Muscle layer of duodenum (tissue), 2 donors: ENCODE measurements around the gene FRMPD4.

Experiments used
- H3K27ac ChIP-seq: one replicate; pipeline ENCODE4 v1.7.0; 2013; ENCODE audit warnings: mild to moderate bottlenecking, low read length
- H3K27me3 ChIP-seq: one replicate; pipeline ENCODE4 v1.7.0; 2013; ENCODE audit warnings: low read depth, mild to moderate bottlenecking, control low read depth, low read length
- H3K36me3 ChIP-seq, 2 donors: one replicate each; pipeline ENCODE4 v1.7.0; 2013; ENCODE audit warnings: low read length in 2 of 2, control low read depth in 1 of 2, mild to moderate bottlenecking in 1 of 2; ENCODE audit not compliant: insufficient read depth in 2 of 2, control insufficient read depth in 1 of 2
- H3K4me1 ChIP-seq, 2 donors: one replicate each; pipeline ENCODE4 v1.7.0; 2013; ENCODE audit warnings: low read length in 2 of 2, mild to moderate bottlenecking in 2 of 2, control low read depth in 1 of 2, moderate library complexity in 1 of 2; ENCODE audit not compliant: insufficient read depth in 2 of 2, control insufficient read depth in 1 of 2
- H3K4me3 ChIP-seq, 2 donors: one replicate each; pipeline ENCODE4 v1.7.0; 2013; ENCODE audit warnings: low read length in 2 of 2, low read depth in 1 of 2, mild to moderate bottlenecking in 1 of 2
- H3K9me3 ChIP-seq, 2 donors: one replicate each; pipeline ENCODE4 v1.7.0; 2013; ENCODE audit warnings: low read length in 2 of 2, control low read depth in 1 of 2, mild to moderate bottlenecking in 1 of 2; ENCODE audit not compliant: control insufficient read depth in 1 of 2
- donor health status: healthy.

The FRMPD4 gene

GRCh38 chrX:12372111-12372510, 233.8 kb downstream of the FRMPD4 start:
- H3K9me3 ChIP-seq = no peaks in the 10 kb centered on the region
- H3K4me3 ChIP-seq = no peak overlapping the region
- no peaks in the 10 kb centered on the region for H3K4me1 ChIP-seq
- no peaks in the 10 kb centered on the region for H3K27me3 ChIP-seq
- H3K36me3 ChIP-seq = no peaks in the 10 kb centered on the region
- H3K27ac ChIP-seq = no peak overlapping the region

- Histone ChIP-seq H3K36me3 (no peaks in the 10 kb centered on the region), H3K4me3 (no peak overlapping the region), H3K9me3 (no peaks in the 10 kb centered on the region), H3K27me3 (no peaks in the 10 kb centered on the region), H3K27ac (no peak overlapping the region), H3K4me1 (no peaks in the 10 kb centered on the region)
These were observed 236.0 kb downstream of the FRMPD4 start for GRCh38 chrX:12374286-12374685.

- Histone ChIP-seq H3K36me3 (no peaks in the 10 kb centered on the region), H3K4me3 (no peak overlapping the region), H3K9me3 (no peaks in the 10 kb centered on the region), H3K27ac (no peak overlapping the region), H3K4me1 (no peaks in the 10 kb centered on the region), H3K27me3 (no peaks in the 10 kb centered on the region)
These were observed 240.0 kb downstream of the FRMPD4 start for GRCh38 chrX:12378253-12378652.

GRCh38 chrX:12378706-12379105, 240.4 kb downstream of the FRMPD4 start:
- Histone ChIP-seq H3K36me3 (no peaks in the 10 kb centered on the region), H3K27me3 (no peaks in the 10 kb centered on the region), H3K9me3 (no peaks in the 10 kb centered on the region), H3K4me1 (no peaks in the 10 kb centered on the region), H3K4me3 (no peak overlapping the region), H3K27ac (no peak overlapping the region)

- H3K4me1 ChIP-seq = no peaks in the 10 kb centered on the region
- H3K4me3 ChIP-seq = no peak overlapping the region
- no peaks in the 10 kb centered on the region for H3K36me3 ChIP-seq
- no peak overlapping the region for H3K27ac ChIP-seq
- H3K27me3 ChIP-seq = no peaks in the 10 kb centered on the region
- no peaks in the 10 kb centered on the region for H3K9me3 ChIP-seq
These were observed 241.4 kb downstream of the FRMPD4 start for GRCh38 chrX:12379671-12380070.

- Histone ChIP-seq H3K27me3 (no peaks in the 10 kb centered on the region), H3K4me3 (no peak overlapping the region), H3K36me3 (no peaks in the 10 kb centered on the region), H3K4me1 (no peaks in the 10 kb centered on the region), H3K27ac (no peak overlapping the region), H3K9me3 (no peaks in the 10 kb centered on the region)
These were observed 244.9 kb downstream of the FRMPD4 start for GRCh38 chrX:12383196-12383595.

GRCh38 chrX:12390301-12390700, 252.0 kb downstream of the FRMPD4 start:
- Histone ChIP-seq H3K36me3 (no peaks in the 10 kb centered on the region), H3K27ac (no peak overlapping the region), H3K9me3 (no peaks in the 10 kb centered on the region), H3K27me3 (no peaks in the 10 kb centered on the region), H3K4me3 (no peak overlapping the region), H3K4me1 (no peaks in the 10 kb centered on the region)

- Histone ChIP-seq H3K4me3 (no peak overlapping the region), H3K27ac (no peak overlapping the region), H3K9me3 (no peaks in the 10 kb centered on the region), H3K36me3 (no peaks in the 10 kb centered on the region), H3K27me3 (no peaks in the 10 kb centered on the region), H3K4me1 (no peaks in the 10 kb centered on the region)
These were observed 258.3 kb downstream of the FRMPD4 start for GRCh38 chrX:12396584-12396983.

GRCh38 chrX:12400218-12400617, 261.9 kb downstream of the FRMPD4 start:
- Histone ChIP-seq H3K4me1 (no peaks in the 10 kb centered on the region), H3K27me3 (no peaks in the 10 kb centered on the region), H3K9me3 (no peaks in the 10 kb centered on the region), H3K36me3 (no peaks in the 10 kb centered on the region), H3K27ac (no peak overlapping the region), H3K4me3 (no peak overlapping the region)

- no peak overlapping the region for H3K4me3 ChIP-seq
- no peaks in the 10 kb centered on the region for H3K9me3 ChIP-seq
- no peaks in the 10 kb centered on the region for H3K36me3 ChIP-seq
- H3K27me3 ChIP-seq = no peaks in the 10 kb centered on the region
- no peak overlapping the region for H3K27ac ChIP-seq
- no peaks in the 10 kb centered on the region for H3K4me1 ChIP-seq
These were observed 263.0 kb downstream of the FRMPD4 start for GRCh38 chrX:12401252-12401651.

GRCh38 chrX:12403474-12404082, 265.3 kb downstream of the FRMPD4 start:
- no peaks in the 10 kb centered on the region for H3K4me1 ChIP-seq
- no peak overlapping the region for H3K27ac ChIP-seq
- no peak overlapping the region for H3K4me3 ChIP-seq
- H3K27me3 ChIP-seq = no peaks in the 10 kb centered on the region
- no peaks in the 10 kb centered on the region for H3K36me3 ChIP-seq
- H3K9me3 ChIP-seq = no peaks in the 10 kb centered on the region

GRCh38 chrX:12405306-12405705, 267.0 kb downstream of the FRMPD4 start:
- H3K9me3 ChIP-seq = no peaks in the 10 kb centered on the region
- H3K4me1 ChIP-seq = no peaks in the 10 kb centered on the region
- no peak overlapping the region for H3K27ac ChIP-seq
- no peak overlapping the region for H3K4me3 ChIP-seq
- H3K36me3 ChIP-seq = no peaks in the 10 kb centered on the region
- H3K27me3 ChIP-seq = no peaks in the 10 kb centered on the region
